ENCODE data around the gene CNTNAP2.

Gene CNTNAP2

GRCh38 chr7:147170341-147171012 lies 1053.9 kb downstream of the CNTNAP2 start:
- no peak for DNase-seq

GRCh38 chr7:147171013-147171391 lies 1054.4 kb downstream of the CNTNAP2 start:
- DNase-seq: no peak

- DNase-seq: no peak
Measured at GRCh38 chr7:147173883-147174282, 1057.3 kb downstream of the CNTNAP2 start.

DNA sequence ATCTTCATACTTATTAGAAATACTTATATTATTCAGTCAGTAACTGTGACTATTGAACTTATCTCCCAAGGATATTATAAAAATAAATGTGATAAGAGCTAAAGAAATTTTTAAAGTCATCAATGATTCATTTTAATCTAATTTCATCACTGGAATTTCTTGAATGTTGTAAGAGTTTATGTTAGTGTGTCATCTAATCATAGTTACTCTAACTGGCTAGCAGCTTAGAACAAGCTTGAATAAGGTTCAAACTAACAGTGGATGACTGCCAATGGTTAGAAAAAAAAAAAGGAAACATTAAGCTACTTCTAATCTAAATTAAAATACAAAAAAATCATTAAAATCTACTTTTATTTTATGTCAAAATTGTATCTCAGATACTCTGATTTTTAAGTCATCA lies 1066.3 kb downstream of the CNTNAP2 start:
- DNase-seq: no peak

GRCh38 chr7:147183276-147183675 lies 1066.7 kb downstream of the CNTNAP2 start:
- DNase-seq: no peak

GRCh38 chr7:147188467-147188866 lies 1071.9 kb downstream of the CNTNAP2 start:
- DNase-seq: no peak

GRCh38 chr7:147193476-147193875 lies 1076.9 kb downstream of the CNTNAP2 start:
- no peak for DNase-seq

- no peak for DNase-seq
Measured at GRCh38 chr7:147196481-147196880, 1079.9 kb downstream of the CNTNAP2 start.

DNA sequence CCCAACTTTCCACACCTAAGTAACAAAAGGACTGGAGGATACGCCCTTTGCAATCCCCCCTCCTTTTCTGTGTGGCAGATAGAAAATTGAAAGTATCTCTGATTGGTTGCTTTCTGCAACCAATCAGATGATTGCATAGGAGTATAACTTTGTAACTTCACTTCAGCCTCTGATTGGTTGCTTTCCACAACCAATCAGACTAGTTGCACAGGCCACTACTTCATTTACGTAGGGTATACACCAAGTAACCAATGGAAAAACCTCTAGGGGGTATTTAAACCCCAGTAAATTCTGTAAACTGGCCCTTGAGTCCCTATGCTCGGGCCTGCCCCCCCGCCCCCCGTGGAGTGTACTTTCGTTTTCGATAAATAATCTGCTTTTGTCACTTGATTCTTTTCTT lies 1080.4 kb downstream of the CNTNAP2 start:
- no peak for DNase-seq

DNA sequence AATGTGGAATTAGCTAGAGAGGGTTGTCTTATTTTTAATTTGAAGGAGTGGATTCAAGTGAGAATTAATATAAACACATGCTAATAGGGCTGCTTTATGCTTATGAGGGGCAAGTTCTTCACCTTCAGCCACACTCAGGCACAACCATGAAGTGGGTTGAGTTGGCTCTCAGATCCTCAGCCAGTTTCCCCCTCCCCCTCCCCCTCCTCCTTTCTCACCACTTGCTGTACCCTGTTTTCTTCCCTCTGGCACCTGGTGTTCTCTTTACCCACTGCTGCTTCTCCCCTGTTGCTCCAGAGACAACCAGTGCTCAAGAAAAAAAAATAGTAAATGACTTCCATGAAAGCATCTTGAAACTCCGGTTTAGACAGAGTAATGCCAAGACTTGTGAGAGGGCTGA lies 1083.3 kb downstream of the CNTNAP2 start:
- no peak for DNase-seq

- no peak for DNase-seq
Measured at GRCh38 chr7:147207988-147208387, 1091.4 kb downstream of the CNTNAP2 start.

- DNase-seq: no peak
Measured at GRCh38 chr7:147231275-147231674, 1114.7 kb downstream of the CNTNAP2 start.

DNA sequence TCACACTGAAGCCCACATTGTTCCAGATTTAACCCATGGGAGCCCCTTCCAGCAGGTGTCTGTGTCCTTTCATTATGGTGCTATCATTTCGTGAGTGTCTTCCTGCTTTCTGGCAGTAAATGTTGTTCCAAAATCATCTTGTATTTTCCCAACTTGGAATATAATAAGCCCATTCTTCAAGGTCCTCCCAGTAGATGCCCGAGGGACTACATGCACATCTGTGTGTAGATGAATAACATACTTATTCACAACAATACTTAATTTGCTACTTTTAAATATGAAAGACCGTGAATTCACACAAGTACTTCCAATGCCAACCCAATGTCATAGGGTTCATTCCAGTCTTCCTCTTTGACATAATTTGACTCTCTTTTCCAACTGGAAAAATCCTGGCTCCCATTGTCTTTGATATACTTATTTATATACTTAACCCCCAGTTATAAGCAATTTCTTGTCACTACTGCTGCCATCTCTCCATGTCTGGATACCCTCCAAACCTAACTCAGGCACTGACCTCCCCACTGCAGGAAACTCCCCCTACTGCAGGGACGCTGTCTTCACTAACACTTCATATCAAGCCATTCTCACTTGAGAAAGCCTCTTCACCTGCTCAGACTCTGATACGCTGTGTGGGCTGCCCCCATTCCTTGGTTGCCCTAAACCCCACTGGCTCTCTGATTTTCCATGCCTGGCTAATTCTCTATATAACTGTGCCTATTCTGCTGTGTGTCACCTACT lies 1119.2 kb downstream of the CNTNAP2 start:
- DNase-seq: no peak

DNA sequence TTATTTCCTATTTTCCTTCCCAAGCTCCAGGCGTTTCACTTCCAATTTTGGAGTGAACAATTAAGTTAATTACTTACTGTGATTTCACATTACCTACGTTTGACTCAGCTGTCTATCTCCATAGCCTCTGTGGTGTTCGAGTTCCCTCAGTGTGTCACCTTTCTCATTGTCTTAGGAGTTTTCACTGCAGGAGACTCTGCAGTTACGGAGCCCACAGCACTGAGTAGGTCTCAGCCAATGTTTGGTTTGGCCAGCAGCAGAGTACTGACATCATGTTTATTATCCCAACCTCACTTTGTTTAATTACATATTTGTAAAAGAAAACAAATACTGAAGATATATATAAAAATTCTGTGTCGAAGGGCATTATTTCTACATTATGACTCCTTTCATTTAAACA lies 1123.9 kb downstream of the CNTNAP2 start:
- DNase-seq: no peak

- no peak for DNase-seq
Measured at GRCh38 chr7:147245274-147245673, 1128.7 kb downstream of the CNTNAP2 start.

DNA sequence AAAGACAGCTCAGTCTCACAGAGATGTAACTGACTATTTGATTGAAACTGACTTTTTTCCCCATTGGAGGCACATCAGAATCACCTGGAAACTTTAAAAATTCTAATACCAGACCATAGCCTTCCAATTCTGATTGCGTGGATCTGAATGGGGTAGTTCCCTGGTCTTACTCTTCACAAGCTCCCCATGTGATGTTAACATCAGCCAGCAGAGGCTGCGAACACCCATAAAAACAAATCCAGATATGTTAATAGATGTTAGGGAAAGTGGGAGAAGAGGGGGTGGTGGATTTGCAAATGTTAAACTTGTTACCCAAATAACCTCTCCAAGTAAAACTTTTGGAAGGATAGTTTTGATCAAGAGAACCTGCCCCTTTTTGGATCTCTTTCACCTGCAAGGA lies 1133.4 kb downstream of the CNTNAP2 start:
- DNase-seq: no peak

DNA sequence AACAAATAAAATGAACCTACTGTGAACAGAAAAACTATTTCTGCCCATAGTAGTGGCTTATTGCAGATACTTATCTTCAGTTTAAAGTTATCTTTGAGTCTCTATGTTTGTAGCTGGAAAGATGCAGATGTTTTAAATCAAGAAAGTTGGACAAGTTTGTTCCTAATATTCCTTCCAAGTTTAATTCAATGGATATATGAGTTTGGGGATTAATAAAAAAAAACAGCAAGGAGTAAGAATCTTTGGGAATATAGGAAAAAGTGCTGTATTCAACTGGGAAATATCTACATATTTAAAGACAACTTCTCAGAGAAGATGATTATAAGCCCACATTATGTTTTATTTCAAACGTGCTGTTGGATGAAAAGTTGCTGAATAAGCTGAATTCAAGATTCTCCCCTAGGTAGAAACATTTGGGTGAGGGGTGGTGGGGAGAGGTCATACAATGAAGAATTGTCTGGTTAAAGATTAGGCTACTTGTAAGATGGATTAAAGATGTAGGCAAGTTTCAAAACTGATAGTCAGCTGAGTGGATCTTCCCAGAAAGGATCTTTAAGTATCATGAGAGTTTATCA lies 1135.2 kb downstream of the CNTNAP2 start:
- no peak for DNase-seq

DNA sequence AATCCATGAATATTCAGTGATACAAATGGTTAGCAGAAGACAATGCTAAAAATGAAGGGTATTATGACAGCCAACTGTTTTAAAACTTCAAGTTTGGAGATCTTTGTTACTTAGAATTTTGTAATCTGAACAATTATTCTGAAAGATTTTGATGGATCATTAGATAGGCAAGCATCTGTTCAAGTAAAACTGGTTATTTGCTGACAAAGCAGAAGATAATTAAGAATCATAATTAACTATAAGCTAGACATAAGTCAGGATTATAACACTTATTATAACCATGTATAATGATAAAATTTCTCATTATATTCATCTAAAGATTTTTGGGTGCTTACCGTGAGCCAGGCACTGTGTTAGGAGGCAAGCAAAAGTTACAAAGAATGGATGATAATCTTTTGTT lies 1145.1 kb downstream of the CNTNAP2 start:
- no peak for DNase-seq

DNA sequence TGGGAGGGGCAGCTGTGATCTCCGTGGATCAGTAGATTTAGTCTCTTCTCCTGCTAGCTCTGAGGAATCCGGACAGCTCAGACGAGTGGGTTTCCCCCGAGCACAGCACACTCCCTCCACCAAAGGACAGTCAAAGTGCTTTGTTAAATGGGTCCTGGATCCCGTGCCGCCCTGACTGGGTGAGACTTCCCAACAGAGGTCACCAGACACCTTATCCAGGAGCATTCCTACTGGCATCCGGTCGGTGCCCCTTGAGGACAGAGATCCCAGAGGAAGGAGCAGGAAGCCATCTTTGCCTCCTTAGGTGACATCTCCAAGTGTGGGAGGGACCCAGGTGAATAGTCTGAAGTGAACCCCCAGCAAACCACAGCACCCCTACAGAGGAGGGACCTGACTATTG lies 1148.9 kb downstream of the CNTNAP2 start:
- DNase-seq: no peak

DNA sequence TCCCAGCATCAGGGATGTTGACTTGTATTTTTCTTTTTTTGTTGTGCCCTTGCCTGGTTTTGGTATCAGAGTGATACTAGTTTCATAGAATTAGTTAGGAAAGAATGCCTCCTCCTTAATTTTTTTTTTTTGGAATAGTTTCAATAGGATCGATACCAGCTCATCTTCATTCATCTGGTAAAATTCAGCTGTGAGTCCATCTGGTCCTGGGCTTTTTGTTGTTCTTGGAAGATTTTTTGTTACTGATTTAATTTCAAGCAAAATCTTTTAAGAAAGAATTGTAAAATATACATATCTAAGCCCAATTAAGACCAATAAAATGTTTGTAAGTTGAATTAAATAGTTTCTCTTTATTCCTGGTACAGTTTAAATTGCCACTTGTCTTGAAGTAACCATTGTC lies 1159.5 kb downstream of the CNTNAP2 start:
- no peak for DNase-seq

GRCh38 chr7:147276783-147277370 lies 1160.3 kb downstream of the CNTNAP2 start:
- DNase-seq: no peak

DNA sequence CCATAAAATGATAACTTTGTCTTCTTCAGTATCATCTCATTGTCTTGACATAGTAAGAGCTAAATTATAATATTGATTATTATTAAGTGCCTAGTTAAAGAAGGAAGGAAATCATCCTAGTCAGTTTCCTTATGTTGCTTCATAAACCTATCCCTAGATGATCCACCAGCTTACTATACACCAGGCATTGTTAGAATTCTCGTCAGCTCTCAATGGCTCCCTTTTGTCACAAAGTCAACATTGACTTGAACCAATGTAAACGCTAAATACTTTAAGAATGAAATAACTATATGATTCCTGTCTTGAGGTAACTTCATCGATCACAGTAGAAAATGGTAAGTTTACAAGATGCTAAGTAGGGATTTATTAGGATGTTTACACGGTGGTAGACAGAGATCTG lies 1162.9 kb downstream of the CNTNAP2 start:
- no peak for DNase-seq

- DNase-seq: no peak
Measured at GRCh38 chr7:147279964-147280374, 1163.4 kb downstream of the CNTNAP2 start.

- DNase-seq: no peak
Measured at GRCh38 chr7:147282204-147282603, 1165.6 kb downstream of the CNTNAP2 start.

Data from right forelimb (tissue), 1 donor.